ENCODE results near the gene CDCA7L.

Gene CDCA7L

DNA sequence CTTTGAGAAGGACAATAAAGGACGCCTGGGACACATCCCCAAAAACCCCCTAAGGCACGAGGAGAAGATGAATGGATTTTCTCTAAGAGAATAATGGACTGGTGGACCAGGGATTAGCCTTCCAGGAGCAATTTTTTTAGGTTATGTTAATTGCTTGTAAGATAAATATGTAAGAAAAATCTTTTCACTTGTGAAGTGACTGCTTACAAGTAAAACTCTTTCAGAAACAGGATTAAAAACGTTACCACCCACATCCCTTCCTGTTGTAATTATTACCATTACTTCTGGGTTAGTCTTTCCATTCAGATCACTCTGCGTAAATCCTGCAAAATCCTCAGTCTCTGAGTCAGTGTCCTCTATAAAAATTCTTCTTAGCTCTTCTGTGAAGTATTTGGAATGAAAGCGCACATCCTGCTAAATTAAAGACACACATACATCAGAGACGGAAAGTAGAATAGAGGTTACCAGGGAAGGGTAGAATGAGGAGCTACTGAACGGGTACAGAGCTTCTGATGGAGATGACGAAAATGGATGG is 34.3 kb downstream of the CDCA7L start:
- H3K36me3 ChIP-seq (ENCODE audit: control insufficient read depth in 2 of 2, insufficient read depth in 1 of 2, low read length in 2 of 2): peaks cover 15 to 70% of the 10 kb centered on the region in 2 experiments
- H3K27ac ChIP-seq (ENCODE audit: extremely low read depth, low read depth, low read length): no peak overlapping the region
- CTCF ChIA-PET: no interaction called here
- POLR2A ChIA-PET: no interaction called here
- TF ChIP-seq, protein P1, sequence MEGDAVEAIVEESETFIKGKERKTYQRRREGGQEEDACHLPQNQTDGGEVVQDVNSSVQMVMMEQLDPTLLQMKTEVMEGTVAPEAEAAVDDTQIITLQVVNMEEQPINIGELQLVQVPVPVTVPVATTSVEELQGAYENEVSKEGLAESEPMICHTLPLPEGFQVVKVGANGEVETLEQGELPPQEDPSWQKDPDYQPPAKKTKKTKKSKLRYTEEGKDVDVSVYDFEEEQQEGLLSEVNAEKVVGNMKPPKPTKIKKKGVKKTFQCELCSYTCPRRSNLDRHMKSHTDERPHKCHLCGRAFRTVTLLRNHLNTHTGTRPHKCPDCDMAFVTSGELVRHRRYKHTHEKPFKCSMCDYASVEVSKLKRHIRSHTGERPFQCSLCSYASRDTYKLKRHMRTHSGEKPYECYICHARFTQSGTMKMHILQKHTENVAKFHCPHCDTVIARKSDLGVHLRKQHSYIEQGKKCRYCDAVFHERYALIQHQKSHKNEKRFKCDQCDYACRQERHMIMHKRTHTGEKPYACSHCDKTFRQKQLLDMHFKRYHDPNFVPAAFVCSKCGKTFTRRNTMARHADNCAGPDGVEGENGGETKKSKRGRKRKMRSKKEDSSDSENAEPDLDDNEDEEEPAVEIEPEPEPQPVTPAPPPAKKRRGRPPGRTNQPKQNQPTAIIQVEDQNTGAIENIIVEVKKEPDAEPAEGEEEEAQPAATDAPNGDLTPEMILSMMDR (tag by site-specific recombination; IDR thresholded peaks at IDR 0.05): no peak
- no peak for TF ChIP-seq ZNF843 (tag by site-specific recombination; IDR thresholded peaks at IDR 0.05)
- TF ChIP-seq, protein P2, sequence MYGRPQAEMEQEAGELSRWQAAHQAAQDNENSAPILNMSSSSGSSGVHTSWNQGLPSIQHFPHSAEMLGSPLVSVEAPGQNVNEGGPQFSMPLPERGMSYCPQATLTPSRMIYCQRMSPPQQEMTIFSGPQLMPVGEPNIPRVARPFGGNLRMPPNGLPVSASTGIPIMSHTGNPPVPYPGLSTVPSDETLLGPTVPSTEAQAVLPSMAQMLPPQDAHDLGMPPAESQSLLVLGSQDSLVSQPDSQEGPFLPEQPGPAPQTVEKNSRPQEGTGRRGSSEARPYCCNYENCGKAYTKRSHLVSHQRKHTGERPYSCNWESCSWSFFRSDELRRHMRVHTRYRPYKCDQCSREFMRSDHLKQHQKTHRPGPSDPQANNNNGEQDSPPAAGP (tag by site-specific recombination; IDR thresholded peaks at IDR 0.05): no peak
- TF ChIP-seq ZNF830 (tag by site-specific recombination; IDR thresholded peaks at IDR 0.05; ENCODE audit: low read depth): no peak
- no peak for TF ChIP-seq ZNF677 (tag by site-specific recombination; IDR thresholded peaks at IDR 0.05)
- TF ChIP-seq ZNF521 (tag by site-specific recombination; IDR thresholded peaks at IDR 0.05): no peak
- no peak for TF ChIP-seq ZNF266 (tag by site-specific recombination; IDR thresholded peaks at IDR 0.05; ENCODE audit: low read depth)
- no peak for TF ChIP-seq ZNF555 (tag by site-specific recombination; conservative IDR thresholded peaks at IDR 0.05)
- no peak for TF ChIP-seq ZNF610 (tag by site-specific recombination; IDR thresholded peaks at IDR 0.05; ENCODE audit: borderline replicate concordance)
- TF ChIP-seq, protein P3, sequence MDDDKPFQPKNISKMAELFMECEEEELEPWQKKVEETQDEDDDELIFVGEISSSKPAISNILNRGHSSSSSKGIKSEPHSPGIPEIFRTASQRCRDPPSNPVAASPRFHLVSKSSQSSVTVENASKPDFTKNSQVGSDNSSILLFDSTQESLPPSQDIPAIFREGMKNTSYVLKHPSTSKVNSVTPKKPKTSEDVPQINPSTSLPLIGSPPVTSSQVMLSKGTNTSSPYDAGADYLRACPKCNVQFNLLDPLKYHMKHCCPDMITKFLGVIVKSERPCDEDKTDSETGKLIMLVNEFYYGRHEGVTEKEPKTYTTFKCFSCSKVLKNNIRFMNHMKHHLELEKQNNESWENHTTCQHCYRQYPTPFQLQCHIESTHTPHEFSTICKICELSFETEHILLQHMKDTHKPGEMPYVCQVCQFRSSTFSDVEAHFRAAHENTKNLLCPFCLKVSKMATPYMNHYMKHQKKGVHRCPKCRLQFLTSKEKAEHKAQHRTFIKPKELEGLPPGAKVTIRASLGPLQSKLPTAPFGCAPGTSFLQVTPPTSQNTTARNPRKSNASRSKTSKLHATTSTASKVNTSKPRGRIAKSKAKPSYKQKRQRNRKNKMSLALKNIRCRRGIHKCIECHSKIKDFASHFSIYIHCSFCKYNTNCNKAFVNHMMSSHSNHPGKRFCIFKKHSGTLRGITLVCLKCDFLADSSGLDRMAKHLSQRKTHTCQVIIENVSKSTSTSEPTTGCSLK (tag by site-specific recombination; IDR thresholded peaks at IDR 0.05): no peak
- TF ChIP-seq ZNF341 (tag by site-specific recombination; IDR thresholded peaks at IDR 0.05; ENCODE audit: low read depth): no peak
- no peak for TF ChIP-seq KLF10 (tag by site-specific recombination; IDR thresholded peaks at IDR 0.05)
- TF ChIP-seq ZBTB8A (tag by site-specific recombination; IDR thresholded peaks at IDR 0.05): no peak
- TF ChIP-seq YY1 (tag by site-specific recombination; IDR thresholded peaks at IDR 0.05): no peak
- no peak for TF ChIP-seq ZNF311 (tag by site-specific recombination; IDR thresholded peaks at IDR 0.05; ENCODE audit: borderline replicate concordance)
- TF ChIP-seq ZNF211 (tag by site-specific recombination; IDR thresholded peaks at IDR 0.05; ENCODE audit: low read depth): no peak
- TF ChIP-seq ZNF155 (tag by site-specific recombination; IDR thresholded peaks at IDR 0.05): no peak
- TF ChIP-seq, protein P4, sequence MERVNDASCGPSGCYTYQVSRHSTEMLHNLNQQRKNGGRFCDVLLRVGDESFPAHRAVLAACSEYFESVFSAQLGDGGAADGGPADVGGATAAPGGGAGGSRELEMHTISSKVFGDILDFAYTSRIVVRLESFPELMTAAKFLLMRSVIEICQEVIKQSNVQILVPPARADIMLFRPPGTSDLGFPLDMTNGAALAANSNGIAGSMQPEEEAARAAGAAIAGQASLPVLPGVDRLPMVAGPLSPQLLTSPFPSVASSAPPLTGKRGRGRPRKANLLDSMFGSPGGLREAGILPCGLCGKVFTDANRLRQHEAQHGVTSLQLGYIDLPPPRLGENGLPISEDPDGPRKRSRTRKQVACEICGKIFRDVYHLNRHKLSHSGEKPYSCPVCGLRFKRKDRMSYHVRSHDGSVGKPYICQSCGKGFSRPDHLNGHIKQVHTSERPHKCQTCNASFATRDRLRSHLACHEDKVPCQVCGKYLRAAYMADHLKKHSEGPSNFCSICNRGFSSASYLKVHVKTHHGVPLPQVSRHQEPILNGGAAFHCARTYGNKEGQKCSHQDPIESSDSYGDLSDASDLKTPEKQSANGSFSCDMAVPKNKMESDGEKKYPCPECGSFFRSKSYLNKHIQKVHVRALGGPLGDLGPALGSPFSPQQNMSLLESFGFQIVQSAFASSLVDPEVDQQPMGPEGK (tag by site-specific recombination; IDR thresholded peaks at IDR 0.05): no peak
- no peak for TF ChIP-seq ZNF423 (tag by site-specific recombination; IDR thresholded peaks at IDR 0.05)
- no peak for TF ChIP-seq ZNF426 (tag by site-specific recombination; IDR thresholded peaks at IDR 0.05)
- no peak overlapping the region for H3K4me3 ChIP-seq (ENCODE audit: low read depth, low read length)
- H3K4me1 ChIP-seq (ENCODE audit: control insufficient read depth, insufficient read depth, low read length): no peaks in the 10 kb centered on the region
- no peaks in the 10 kb centered on the region for H3K9me3 ChIP-seq (ENCODE audit: control insufficient read depth, insufficient read depth, low read depth, low read length)
